GM21786 (cell line): ENCODE results near the gene C19orf53.
"Not testable (repeated sequence)": the region's sequence is repeated elsewhere in the genome, so short reads cannot be mapped to it uniquely, and the experiment has no call there.

Experiments used
- ATAC-seq: cut with Tn5 transposase; IDR thresholded peaks from one replicate; pipeline ENCODE4 v1.9.1; 2021; ENCODE audit not compliant: unreplicated experiment

The C19orf53 gene

DNA sequence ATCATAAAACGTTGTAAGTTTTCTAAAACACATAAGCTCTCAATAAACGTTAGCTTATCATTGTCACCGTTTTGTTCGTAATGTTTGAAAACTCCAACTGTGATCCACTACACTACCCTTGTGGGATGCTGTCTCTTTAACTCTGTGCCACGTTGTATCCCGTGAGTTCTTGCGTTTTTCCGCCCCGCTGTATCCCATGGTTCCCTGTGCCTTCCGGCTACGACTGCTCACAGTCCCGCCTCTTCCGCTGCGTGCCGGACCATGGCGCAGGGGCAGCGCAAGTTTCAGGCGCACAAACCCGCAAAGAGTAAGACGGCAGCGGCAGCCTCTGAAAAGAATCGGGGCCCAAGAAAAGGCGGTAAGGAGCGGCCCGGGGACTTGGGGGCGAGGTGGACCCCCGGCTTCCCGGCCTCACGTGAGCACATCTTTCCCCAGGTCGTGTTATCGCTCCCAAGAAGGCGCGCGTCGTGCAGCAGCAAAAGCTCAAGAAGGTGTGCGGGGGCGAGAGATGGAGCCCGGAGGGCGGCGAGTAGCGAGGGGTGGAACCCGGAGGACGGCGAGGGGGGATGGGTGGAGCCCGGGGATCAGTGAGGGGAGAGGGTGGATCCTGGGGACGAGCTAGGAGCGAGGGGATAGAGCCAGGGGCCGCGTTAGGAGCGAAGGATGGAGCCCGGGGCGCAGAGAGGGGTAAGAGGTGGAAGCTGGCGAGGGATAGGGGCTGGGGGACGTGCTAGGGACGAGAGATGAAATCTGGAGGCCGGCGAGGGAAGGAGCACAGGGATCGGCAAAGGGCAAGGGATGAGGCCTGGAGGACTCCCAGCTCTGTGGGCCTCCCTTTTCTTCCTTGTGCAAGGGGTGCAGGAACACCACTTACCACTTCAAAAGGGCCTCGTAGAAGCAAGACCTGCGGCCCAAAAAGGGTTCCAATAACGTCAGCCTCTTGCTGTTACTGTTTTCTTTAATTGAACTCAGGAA lies at the start of gene C19orf53:
Gene C19orf53 (plus strand): TSS at position 240 of the 975 bp plus-strand sequence. CDS start 22 bp downstream, at position 262.
- ATAC-seq: peak; percentile 92

DNA sequence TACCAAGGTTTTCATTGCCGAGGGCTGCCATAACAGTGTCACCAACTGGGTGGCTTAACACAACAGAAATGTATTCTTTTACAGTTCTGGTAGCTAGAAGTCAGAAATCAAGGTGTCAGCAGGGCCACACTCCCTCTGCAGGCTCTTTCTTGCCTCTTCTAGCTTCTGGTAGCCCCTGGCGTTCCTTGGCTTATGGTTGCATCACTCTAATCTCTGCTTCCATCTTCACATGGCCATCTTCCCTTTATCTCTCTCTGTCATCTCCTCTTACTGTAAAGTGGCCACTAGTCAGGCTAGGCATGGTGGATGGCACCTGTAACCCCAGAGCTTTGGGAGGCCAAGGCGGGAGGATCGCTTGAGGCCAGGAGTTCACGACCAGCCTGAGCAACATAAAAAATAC lies 47.9 kb upstream of the C19orf53 start:
- ATAC-seq: no peak

DNA sequence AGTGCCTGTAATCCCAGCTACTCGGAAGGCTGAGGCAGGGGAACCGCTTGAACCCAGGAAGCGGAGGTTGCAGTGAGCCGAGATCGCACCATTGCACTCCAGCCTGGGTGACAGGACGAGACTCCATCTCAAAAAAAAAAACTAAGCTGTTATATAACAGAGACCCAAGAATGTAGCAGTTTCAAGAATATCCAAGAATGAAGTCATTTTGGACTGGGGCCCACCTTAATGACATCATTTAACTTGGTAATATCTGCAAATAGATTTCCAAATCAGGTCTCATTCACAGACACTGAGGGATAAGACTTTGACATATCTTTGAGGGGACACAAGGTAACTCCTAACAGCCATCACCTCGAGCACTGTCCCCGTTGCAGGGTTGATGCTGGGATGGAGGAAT lies 46.5 kb upstream of the C19orf53 start:
- ATAC-seq: no peak

GRCh38 chr19:13729859-13730258 lies 44.4 kb upstream of the C19orf53 start:
- no peak for ATAC-seq

- peak; percentile 90 for ATAC-seq
Measured at GRCh38 chr19:13731147-13731964, 42.9 kb upstream of the C19orf53 start.

DNA sequence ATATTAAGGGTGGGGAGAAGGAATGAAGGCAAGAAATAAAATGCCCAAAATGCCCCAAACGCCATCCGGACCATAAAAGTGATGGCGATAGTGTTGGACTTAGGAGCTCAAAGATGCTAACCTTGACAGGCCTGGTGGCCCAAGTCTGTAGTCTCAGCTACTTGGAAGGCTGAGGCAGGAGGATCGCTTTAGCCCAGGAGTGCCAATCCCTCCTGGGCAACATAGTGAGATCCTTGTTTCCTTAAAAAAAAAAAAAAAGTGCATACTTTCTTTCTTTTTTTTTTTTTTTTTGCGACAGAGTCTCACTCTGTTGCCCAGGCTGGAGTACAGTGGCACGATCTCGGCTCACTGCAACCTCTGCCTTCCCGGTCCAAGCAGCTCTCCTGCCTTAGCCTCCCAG lies 41.9 kb upstream of the C19orf53 start:
- no peak for ATAC-seq

DNA sequence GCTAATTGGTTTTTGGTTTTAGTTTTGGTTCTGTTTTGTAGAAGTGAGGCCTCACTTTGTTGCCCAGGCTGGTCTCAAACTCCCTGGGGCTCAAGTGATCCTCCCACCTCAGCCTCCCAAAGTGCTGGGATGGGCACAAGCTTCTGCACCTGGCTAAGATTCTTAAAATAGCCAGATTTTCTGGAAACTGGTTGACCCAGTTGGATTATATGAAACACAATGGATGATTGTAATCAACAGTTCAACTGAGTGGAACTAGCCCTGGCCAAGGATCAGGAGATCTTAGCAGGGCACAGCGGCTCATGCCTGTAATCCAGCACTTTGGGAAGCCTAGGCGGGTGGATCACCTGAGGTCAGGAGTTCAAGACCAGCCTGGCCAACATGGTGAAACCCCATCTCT lies 39.5 kb upstream of the C19orf53 start:
- ATAC-seq: no peak

- no peak for ATAC-seq
Measured at GRCh38 chr19:13738073-13738472, 36.2 kb upstream of the C19orf53 start.

- no peak for ATAC-seq
Measured at GRCh38 chr19:13741893-13742292, 32.4 kb upstream of the C19orf53 start.

GRCh38 chr19:13742756-13743155 lies 31.5 kb upstream of the C19orf53 start:
- ATAC-seq: no peak

DNA sequence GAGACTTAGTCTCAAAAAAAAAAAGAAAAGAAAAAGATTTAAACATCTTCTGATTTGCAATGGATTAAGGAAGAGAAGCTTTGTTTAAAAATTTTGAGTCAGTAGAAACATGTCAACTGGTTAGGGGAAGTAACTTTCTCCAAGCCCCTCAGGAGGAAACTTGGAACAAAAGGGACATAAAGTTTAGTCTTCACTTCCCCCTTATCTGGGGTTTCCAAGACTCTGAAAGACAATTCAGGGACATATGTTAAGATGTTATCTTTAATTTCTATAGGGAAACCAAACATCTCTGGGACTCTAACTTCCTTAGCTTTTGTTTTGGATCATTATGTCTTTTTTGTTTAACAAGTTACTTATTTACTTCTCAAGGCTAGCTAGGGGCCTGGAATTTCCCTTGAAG lies 30.1 kb upstream of the C19orf53 start:
- no peak for ATAC-seq

- ATAC-seq: no peak
Measured at GRCh38 chr19:13747098-13747453, 27.2 kb upstream of the C19orf53 start.

DNA sequence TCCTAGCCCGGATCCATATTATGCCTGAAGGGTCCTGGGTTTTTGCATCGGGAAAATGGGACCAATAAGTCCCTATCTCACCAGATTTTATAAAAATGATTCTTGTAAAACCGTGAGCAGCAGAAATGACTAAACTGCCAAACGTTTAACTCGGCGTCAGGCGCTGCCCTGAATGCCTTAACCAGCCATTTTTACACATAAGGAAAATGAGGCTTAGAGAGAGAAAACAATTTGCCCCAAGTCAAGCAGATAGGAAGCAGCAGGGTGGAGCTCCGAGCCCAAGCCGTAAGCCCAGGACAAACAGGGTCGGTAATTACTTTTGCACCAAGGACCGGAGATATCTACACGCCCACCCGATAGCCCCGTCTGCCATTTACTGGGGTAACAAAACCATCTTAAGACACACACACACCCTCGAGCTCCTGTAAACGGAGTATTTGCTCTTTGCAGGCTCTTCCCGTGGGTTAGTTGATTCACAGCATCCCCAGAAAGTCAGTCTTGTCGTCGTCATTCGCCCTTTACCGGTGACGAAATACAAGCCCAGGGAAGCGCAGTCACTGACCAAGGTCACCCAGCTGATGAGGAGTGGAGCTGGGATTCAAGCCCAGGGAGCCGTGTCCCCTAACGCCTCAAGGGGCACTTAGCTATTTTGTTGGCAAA lies 26.0 kb upstream of the C19orf53 start:
- ATAC-seq: no peak

DNA sequence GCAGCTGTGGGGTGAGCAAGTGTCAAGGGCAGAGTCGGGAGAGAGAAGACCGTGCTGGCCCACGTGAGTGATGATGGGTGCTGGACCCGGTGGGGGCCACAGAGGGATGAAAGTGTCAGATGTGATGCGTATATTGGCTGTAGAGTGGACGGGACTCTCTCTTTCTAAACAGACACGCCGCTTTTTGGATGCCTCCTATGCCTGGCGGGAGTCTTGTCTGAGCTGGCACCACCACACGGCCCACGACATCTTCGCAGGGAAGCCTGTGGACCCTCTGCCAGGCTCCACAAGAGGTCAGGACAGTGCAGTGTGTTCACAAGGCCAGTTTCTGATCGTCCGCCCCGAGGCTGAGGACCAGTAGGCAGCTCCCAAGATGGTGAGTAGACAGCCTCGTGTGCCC lies 22.8 kb upstream of the C19orf53 start:
- no peak for ATAC-seq

DNA sequence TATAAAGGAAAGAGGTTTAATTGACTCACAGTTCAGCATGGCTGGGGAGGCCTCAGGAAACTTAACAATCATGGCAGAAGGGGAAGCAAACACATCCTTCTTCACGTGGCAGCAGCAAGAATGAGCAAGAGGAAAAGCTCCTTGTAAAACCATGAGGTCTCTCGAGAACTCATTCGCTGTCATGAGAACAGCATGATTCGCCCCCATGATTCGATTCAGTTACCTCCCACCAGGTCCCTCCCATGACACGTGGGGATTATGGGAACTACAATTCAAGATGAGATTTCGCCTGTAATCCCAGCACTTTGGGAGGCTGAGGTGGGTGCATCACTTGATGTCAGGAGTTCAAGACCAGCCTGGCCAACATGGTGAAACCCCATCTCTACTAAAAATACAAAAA lies 20.6 kb upstream of the C19orf53 start:
- ATAC-seq: not testable (repeated sequence)

- ATAC-seq: no peak
Measured at GRCh38 chr19:13756210-13756609, 18.0 kb upstream of the C19orf53 start.

- ATAC-seq: no peak
Measured at GRCh38 chr19:13757805-13758772, 16.2 kb upstream of the C19orf53 start.

DNA sequence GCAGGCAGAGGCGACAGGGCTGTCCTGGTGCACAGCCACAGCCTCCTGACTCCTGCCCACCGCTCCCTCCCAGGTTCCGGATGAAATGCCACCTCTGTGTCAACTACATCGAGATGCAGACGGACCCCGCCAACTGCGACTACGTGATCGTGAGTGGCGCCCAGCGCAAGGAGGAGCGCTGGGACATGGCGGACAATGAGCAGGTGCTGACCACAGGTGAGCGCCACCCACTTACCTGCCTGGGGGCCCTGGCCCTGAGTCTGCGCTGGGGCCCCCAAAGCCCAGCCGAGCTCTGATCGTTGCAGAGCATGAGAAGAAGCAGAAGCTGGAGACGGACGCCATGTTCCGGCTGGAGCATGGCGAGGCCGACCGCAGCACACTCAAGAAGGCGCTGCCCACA lies 15.5 kb upstream of the C19orf53 start:
- ATAC-seq: no peak

DNA sequence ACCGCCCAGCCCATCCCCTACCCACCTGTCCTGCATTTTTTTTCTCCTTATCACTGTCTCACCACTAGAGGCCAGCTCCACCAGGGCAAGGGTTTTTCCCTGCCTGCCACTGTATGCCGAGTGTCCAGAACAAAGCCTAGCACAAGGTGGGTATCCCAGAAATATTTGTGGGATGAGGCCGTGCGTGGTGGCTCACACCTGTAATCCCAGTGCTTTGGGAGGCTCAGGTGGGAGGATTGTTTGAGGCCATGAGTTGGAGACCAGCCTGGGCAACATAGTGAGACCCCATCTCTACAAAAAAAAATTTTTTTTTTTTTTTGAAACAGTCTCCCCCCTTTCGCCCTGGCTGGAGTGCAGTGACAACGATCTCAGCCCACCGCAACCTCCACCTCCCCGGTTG lies 12.8 kb upstream of the C19orf53 start:
- ATAC-seq: no peak

- ATAC-seq: no peak
Measured at GRCh38 chr19:13762635-13763235, 11.5 kb upstream of the C19orf53 start.
